Hepatocyte (in vitro differentiated cells): ENCODE data around the gene TULP4. TPM values are rescaled to one million over a fixed set of nuclear protein-coding genes. Genes with fewer than 3 reads are reported as not detected.

Source experiments
- DNase-seq: peaks from one replicate; pipeline ENCODE4 v3.0.0-alpha.2; 2016; ENCODE audit warnings: low spot score
- H2AFZ ChIP-seq: fragments of 200-600 bp; sonication (generic); 2 replicates; pipeline ENCODE4 v1.6.0; 2016; ENCODE audit warnings: antibody characterized with exemption, mild to moderate bottlenecking
- H3K27ac ChIP-seq: fragments of 200-600 bp; sonication (generic); 2 replicates; pipeline ENCODE4 v1.5.1; 2016; ENCODE audit warnings: mild to moderate bottlenecking
- H3K27me3 ChIP-seq: fragments of 200-600 bp; sonication (generic); 2 replicates; pipeline ENCODE4 v1.6.1; 2016
- H3K36me3 ChIP-seq: fragments of 200-600 bp; sonication (generic); replicated peaks from 2 replicates; pipeline ENCODE4 v1.5.1; 2016; ENCODE audit warnings: low read depth; ENCODE audit not compliant: insufficient read depth
- H3K4me1 ChIP-seq: fragments of 200-600 bp; sonication (generic); 2 replicates; pipeline ENCODE4 v1.5.1; 2016; ENCODE audit warnings: mild to moderate bottlenecking, moderate library complexity; ENCODE audit not compliant: insufficient read depth
- H3K4me2 ChIP-seq: fragments of 200-600 bp; sonication (generic); 2 replicates; pipeline ENCODE4 v1.6.0; 2016
- H3K4me3 ChIP-seq: fragments of 200-600 bp; sonication (generic); 2 replicates; pipeline ENCODE4 v1.5.1; 2016; ENCODE audit warnings: mild to moderate bottlenecking
- H3K79me2 ChIP-seq: fragments of 200-600 bp; sonication (generic); 2 replicates; pipeline ENCODE4 v1.6.0; 2017; ENCODE audit warnings: mild to moderate bottlenecking
- H3K9me2 ChIP-seq: fragments of 200-600 bp; sonication (generic); replicated peaks from 2 replicates; pipeline ENCODE4 v1.6.0; 2017; ENCODE audit warnings: mild to moderate bottlenecking; ENCODE audit not compliant: insufficient read depth
- H3K9me3 ChIP-seq: fragments of 200-600 bp; sonication (generic); 2 replicates; pipeline ENCODE4 v1.5.1; 2016; ENCODE audit warnings: low read depth, mild to moderate bottlenecking
- H4K20me1 ChIP-seq: fragments of 200-600 bp; sonication (generic); 2 replicates; pipeline ENCODE4 v1.6.0; 2016; ENCODE audit warnings: mild to moderate bottlenecking; ENCODE audit not compliant: insufficient read depth, poor library complexity, severe bottlenecking
- CTCF ChIP-seq: fragments of 200-600 bp; sonication (generic); IDR thresholded peaks from 2 replicates; pipeline ENCODE4 v1.5.1; 2016; ENCODE audit warnings: antibody characterized with exemption, mild to moderate bottlenecking; ENCODE audit not compliant: poor library complexity
- EZH2 ChIP-seq: fragments of 200-600 bp; sonication (generic); IDR thresholded peaks from 2 replicates; pipeline ENCODE4 v1.6.1; 2016; ENCODE audit warnings: antibody characterized with exemption, mild to moderate bottlenecking, borderline replicate concordance
- EZH2phosphoT487 ChIP-seq: fragments of 200-600 bp; sonication (generic); IDR thresholded peaks from one replicate; pipeline ENCODE4 v1.6.1; 2018; ENCODE audit warnings: antibody characterized with exemption, mild to moderate bottlenecking, low read depth, moderate library complexity; ENCODE audit not compliant: unreplicated experiment, severe bottlenecking
- WGBS: methylation state at CpG from one replicate; pipeline ENCODE4 v1.1.6; 2016; ENCODE audit warnings: low lambda C conversion rate; ENCODE audit errors: missing lambda C conversion rate; 5-methylcytosine and 5-hydroxymethylcytosine counted together
- polyA plus RNA-seq: library from polyadenylated mRNA; unstranded; fragments of >200 nt; fragmentation: Nextera tagmentation; extraction: Ambion mirVana; gene quantifications from 2 replicates; pipeline ENCODE4 v1.2.1, GENCODE V29; 2016
- total RNA-seq: library from RNA; depleted of rRNA; stranded (reverse); fragments of >200 nt; gene quantifications from 2 replicates; pipeline ENCODE4 v1.2.3, GENCODE V29; 2014

Gene TULP4
- total and polyA plus RNA-seq, 2 experiments from 2014 or later: 30.1 to 129 TPM

DNA sequence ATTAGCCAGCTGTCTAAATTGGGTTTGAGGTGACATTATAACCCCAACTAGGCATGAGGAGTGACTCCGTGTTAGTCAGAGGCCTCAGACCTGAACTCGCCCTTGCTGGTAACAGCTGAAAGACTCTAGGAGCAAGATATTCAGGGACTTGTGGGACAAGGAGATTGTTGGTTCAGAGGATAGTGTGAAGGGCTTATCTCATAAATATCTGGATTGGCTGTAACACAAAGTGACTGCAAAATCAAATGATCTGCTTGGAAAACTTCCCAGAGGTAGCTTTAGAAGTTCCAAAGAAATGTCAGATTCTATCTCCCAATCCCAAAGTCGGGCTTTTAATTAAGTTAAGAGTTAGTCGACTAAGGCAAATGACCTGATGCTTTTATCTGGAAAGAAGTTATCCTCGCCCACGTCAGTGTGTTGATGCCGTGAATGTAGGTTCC is 72.4 kb downstream of the TULP4 start:
- WGBS: 96% methylated on average over 7 of the region's 7 CpGs

GRCh38 chr6:158387036-158387435 is 74.8 kb downstream of the TULP4 start:
- TF ChIP-seq EZH2 (no peak), EZH2phosphoT487 (no peak), CTCF (no peak)
- Histone ChIP-seq H3K9me2 (no peaks in the 10 kb centered on the region), H4K20me1 (peaks cover 9% of the 10 kb centered on the region), H2AFZ (no peak overlapping the region), H3K4me2 (no peak overlapping the region), H3K9me3 (no peaks in the 10 kb centered on the region), H3K4me1 (no peaks in the 10 kb centered on the region), H3K4me3 (no peak overlapping the region), H3K27me3 (no peaks in the 10 kb centered on the region), H3K27ac (no peak overlapping the region), H3K79me2 (peaks cover 63% of the 10 kb centered on the region), H3K36me3 (no peaks in the 10 kb centered on the region)
- no peak for DNase-seq
- 84% methylated on average over 3 of the region's 3 CpGs for WGBS

More for the DNA sequence above, 72.4 kb downstream of the TULP4 start:
- Histone ChIP-seq H3K79me2 (peaks cover 64% of the 10 kb centered on the region), H2AFZ (no peak overlapping the region), H3K4me1 (no peaks in the 10 kb centered on the region), H3K4me3 (no peak overlapping the region), H4K20me1 (peaks cover 9% of the 10 kb centered on the region), H3K36me3 (no peaks in the 10 kb centered on the region), H3K9me2 (no peaks in the 10 kb centered on the region), H3K27me3 (no peaks in the 10 kb centered on the region), H3K4me2 (no peak overlapping the region), H3K27ac (no peak overlapping the region), H3K9me3 (no peaks in the 10 kb centered on the region)
- DNase-seq: no peak
- TF ChIP-seq EZH2 (no peak), EZH2phosphoT487 (no peak), CTCF (no peak)

- no peaks in the 10 kb centered on the region for H3K27me3 ChIP-seq
- no peak overlapping the region for H2AFZ ChIP-seq
- no peaks in the 10 kb centered on the region for H3K9me2 ChIP-seq
- 97% methylated on average over 1 of the region's 1 CpG for WGBS
- H3K9me3 ChIP-seq: no peaks in the 10 kb centered on the region
- H3K4me1 ChIP-seq: no peaks in the 10 kb centered on the region
- H3K79me2 ChIP-seq: peaks cover 63% of the 10 kb centered on the region
- H3K4me3 ChIP-seq: no peak overlapping the region
- DNase-seq: no peak
- no peak overlapping the region for H3K27ac ChIP-seq
- no peaks in the 10 kb centered on the region for H3K36me3 ChIP-seq
- peaks cover 9% of the 10 kb centered on the region for H4K20me1 ChIP-seq
- TF ChIP-seq CTCF (no peak), EZH2 (no peak), EZH2phosphoT487 (no peak)
- H3K4me2 ChIP-seq: no peak overlapping the region
Observed at GRCh38 chr6:158387578-158387977, 75.3 kb downstream of the TULP4 start.

DNA sequence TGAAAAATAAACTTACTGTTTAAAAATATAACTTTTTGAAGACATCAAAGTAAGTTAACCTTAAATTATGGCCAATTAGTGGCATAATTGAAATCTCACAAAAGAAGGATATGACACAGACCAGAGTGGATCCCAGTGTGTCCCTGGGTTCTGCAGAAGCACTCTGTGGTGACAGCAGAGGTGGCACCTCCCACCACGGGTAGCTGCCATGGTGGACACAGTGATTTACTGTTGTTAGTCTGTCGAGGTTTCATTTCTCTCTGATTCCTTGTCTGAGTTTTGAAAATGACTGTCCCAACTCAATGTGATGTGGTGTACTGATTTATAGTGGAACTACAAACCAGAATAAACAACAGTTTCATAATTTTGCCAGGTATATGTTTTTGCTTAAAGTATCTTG is 76.5 kb downstream of the TULP4 start:
- no peak overlapping the region for H3K27ac ChIP-seq
- peaks cover 60% of the 10 kb centered on the region for H3K79me2 ChIP-seq
- no peaks in the 10 kb centered on the region for H3K36me3 ChIP-seq
- no peaks in the 10 kb centered on the region for H3K27me3 ChIP-seq
- H3K4me3 ChIP-seq: no peak overlapping the region
- no peaks in the 10 kb centered on the region for H4K20me1 ChIP-seq
- H3K9me2 ChIP-seq: no peaks in the 10 kb centered on the region
- no peaks in the 10 kb centered on the region for H3K4me1 ChIP-seq
- H3K4me2 ChIP-seq: no peak overlapping the region
- WGBS: 44% methylated on average over 2 of the region's 2 CpGs
- no peak for DNase-seq
- H3K9me3 ChIP-seq: no peaks in the 10 kb centered on the region
- TF ChIP-seq EZH2phosphoT487: no peak
- TF ChIP-seq EZH2: no peak
- no peak for TF ChIP-seq CTCF
- no peak overlapping the region for H2AFZ ChIP-seq
